NCI-H2227 treated with DMSO at 0.1 percent for 48 hours (cell line): Measurements from ENCODE around the gene RCC2.
A peak's percentile ranks its signal among the peaks of the same experiment; 100 is the strongest.
"Not testable (repeated sequence)": the region's sequence is repeated elsewhere in the genome, so short reads cannot be mapped to it uniquely, and the experiment has no call there.

Experiments
- DNase-seq: peaks from one replicate; lab custom pipeline; 2025; lab: John Stamatoyannopoulos, UW

Gene RCC2

DNA sequence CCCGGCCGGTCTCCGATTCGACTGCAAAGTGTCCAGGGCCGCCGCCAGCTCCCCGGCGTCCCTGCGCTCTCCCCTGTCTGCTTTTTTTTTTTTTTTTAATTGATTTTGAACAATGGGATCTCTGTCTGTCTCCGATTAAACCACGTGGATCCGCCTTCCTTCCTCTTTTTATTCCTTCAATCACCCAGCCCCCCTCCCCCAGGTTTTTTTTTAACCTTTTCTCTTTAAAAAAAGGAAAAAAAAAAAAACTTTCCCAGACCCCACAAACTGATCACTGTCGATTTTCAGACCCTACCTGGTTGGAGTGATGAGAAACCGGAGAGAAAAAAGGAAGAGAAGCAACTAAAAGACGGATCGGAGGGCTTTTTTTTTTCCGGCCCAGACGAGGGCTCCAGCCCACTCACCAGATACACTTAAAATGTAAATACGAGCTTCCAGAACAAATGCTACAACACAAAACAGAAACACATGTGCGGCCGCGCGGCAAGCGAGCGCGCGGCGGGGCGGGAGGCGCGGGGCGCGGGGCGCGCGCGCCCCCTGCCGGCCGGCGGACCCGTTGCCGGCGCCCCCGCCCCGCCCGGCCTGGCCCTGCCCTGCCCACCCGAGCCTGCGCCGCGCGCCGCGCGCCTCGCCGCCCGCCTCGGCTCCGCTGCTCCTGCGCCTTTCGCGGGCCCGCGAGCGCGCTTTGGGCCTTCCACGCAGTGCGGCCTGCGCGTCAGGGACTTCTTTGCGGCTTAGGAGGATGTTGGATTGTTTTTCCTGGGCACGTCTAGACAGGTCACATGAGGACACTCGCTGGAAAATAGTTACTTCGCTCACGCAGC lies at the start of gene RCC2:
TSS of gene RCC2 (minus strand) at position 428 of the 824 bp plus-strand sequence. CDS start 1,163 bp downstream, outside the sequence.
- peak; percentile 80 for DNase-seq

DNA sequence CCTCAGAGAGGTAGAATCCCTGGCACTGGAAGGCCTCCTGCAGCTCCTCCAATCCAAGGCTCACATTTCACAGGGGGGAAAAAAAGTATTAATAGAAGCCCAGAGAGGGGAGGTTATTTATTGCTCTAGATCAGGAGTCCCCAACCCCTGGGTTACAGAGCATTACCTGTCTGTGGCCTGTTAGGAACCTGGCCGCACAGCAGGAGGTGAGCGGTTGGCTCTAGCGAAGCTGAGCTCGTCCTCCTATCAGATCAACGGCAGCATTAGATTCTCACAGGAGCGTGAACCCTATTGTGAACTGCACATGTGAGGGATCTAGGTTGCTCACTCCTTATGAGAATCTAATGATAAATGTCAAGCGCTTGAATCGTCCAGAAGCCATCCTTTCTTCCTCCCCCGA lies 46.8 kb upstream of the RCC2 start:
- DNase-seq = no peak

DNA sequence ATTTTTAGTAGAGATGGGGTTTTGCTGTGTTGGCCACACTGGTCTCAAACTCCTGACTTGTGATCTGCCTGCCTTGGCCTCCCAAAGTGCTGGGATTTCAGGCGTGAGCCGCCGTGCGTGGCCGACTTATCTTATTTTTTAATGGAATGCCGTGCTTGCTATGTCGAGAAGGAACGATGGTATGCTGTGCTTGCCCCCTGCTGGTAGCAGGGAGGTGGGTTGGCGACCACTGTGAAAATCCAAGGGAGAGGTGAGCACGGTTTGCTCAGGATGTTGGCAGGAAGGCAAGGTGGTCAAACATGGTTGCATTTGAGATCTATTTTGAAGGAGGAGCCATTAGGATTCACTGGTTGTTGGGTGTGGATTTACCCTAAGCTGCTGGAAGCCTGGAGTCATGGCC lies 45.8 kb upstream of the RCC2 start:
- DNase-seq = no peak

DNA sequence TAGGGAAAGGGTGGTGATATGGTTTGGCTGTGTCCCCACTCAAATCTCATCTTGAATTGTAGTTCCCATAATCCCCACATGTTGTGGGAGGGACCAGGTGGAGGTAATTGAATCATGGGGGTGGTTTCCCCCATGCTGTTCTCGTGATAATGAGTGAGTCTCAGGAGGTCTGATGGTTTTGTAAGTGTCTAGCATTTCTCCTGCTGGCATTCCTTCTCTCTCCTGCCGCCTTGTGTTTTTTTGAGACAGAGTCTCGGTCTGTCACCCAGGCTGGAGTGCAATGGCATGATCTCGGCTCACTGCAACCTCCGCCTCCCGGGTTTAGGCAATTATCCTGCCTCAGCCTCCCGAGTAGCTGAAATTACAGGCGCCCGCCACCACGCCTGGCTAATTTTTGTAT lies 42.5 kb upstream of the RCC2 start:
- not testable (repeated sequence) for DNase-seq

DNA sequence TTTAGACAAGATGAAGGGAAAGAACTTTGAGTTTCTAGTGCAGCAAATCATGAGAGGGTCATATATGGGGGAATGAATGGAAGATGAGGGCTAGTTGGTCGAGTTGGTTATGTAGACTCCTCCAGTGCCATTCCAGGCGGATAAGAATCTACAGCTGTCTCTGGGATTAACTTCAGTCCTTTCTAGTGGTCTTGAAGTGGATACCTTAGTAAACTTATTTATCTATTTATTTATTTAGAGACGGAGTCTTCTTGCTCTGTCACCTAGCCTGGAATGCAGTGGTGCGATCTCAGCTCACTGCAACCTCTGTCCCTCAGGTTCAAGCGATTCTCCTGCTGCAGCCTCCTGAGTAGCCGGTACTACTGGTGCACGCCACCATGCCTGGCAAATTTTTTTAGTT lies 41.4 kb upstream of the RCC2 start:
- no peak for DNase-seq

DNA sequence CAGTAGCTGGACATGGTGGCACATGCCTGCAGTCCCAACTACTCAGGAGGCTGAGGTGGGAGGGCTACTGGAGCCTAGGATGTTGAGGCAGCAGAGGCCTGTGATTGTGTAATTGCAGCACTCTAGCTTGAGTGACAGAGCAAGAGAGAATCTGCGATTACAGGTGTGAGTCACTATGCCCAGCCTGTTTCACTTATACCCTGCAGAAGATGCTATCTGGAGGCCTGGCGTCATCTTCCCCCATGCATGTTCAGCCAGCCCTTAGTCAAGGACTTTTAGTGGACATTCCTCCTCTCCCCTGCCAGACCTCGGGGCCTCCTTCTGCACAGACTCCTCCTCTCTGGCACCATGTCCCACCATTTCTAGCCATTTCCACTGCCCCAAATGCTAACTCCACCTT lies 36.3 kb upstream of the RCC2 start:
- no peak for DNase-seq

DNA sequence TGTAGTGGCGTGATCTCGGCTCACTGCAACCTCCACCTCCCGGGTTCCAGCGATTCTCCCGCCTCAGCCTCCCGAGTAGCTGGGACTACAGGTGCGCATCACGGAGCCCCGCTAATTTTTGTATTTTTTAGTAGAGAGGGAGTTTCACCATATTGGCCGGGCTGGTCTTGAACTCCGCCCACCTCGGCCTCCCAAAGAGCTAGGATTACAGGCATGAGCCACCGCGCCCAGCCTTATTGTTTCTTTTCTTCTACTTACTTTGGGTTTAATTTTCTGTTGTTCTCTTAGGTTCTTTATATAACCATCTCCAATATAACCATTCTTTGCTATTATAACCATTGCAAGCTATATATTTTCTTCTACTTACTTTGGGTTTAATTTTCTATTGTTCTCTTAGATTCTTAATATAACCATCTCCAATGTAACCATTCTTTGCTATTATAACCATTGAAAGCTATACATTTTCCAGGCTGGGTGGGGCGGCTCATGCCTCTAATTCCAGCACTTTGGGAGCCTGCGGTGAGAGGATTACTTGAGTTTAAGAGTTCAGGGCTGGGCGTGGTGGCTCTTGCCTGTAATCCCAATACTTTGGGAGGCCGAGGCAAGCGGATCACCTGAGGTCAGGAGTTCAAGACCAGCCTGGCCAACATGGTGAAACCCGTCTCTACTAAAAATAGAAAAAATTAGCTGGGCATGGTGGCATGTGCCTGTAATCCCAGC lies 35.5 kb upstream of the RCC2 start:
- not testable (repeated sequence) for DNase-seq

DNA sequence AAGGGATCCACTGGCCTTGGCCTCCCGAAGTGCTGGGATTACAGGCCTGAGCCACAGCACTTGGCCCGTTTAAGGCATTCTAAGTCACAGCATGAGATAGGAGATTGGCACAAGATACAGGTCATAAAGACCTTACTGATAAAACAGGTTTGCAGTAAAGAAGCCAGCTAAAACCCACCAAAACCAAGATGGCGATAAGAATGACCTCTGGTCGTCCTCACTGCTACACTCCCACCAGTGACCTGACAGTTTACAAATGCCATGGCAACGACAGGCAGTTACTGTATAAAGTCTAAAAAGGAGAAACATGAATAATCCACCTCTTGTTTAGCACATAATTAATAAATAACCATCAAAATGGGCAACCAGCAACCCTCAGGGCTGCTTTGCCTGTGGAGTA lies 33.3 kb upstream of the RCC2 start:
- DNase-seq = no peak

DNA sequence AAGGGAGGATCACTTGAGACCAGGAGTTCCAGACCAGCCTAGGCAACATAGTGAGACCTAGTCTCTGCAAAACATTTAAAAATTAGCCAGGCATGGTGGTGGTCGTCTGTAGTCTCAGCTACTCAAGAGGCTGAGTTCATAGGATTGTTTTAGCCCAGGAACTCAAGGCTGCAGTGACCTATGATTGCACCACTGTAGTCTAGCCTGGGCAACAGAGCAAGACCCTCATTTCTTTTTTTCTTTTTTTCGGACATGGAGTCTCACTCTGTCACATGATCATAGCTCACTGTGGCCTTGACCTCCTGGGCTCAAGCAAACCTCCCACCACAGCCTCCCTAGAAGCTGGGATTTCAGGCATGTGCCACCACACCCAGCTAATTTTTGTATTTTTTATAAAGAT lies 31.9 kb upstream of the RCC2 start:
- no peak for DNase-seq

DNA sequence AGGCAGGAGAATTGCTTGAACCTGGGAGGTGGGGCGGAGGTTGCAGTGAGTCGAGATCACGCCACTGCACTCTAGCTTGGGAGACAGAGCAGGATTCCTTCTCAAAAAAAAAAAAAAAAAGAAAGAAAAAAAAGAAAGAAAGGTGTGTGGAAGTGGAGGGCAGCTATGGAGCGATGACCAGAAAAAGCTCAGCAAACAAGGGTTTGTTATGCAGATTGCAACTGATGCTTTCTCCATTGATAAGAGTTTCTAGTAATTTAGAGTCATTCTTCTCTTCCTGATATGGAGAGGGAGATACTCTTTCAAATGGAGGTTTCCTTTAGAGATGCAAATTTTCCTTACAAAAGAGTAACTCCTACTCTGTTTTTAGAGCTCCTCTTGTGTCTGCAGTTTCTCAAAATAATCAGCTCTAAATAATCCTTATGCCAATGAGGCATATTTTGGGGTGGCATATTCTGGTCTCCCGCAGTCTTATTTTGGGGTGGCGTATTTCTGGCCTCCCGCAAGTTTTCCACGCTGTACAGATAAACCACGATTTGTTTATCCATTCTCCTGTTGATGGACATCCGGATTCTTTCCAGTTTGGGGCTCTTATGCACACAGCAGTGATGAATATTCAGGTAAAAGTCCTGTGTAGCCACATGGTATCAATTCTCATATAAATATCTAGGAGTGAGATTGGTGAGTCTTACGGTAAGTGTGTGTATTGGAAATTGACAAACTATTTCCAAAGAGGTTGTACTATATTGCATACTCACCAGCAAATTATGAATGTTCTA lies 30.7 kb upstream of the RCC2 start:
- DNase-seq = no peak

DNA sequence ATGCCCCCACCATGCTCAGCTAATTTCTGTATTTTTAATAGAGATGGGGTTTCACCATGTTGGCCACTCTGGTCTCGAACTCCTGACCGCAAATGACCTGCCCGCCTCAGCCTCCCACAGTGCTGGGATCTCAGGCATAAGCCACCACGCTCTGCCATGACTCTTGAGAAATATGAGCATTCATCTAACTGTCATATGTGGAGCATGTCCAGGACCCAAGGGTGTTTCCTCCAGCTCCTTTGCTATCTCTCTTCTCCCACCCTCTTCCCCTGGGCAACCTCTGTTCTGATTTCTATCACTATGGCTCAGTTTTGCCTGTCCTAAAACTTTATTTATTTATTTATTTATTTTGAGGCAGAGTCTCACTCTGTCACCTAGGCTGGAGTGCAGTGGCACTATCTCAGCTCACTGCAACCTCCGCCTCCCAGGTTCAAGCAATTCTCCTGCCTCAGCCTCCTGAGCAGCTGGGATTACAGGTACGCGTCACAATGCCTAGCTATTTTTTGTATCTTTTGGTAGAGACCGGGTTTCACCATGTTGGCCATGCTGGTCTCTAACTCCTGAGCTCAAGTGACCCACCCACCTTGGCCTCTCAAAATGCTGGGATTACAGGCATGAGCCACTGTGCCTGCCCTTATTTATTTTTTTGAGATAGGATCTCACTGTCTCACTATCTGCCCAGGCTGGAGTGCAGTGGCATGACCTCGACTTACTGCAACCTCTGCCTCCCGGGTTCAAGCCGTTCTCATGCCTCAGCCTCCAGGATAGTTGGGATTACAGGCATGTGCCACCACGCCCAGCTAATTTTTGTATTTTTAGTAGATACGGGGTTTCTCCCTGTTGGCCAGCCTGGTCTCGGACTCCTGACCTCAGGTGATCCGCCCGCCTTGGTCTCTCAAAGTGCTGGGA lies 29.1 kb upstream of the RCC2 start:
- not testable (repeated sequence) for DNase-seq

DNA sequence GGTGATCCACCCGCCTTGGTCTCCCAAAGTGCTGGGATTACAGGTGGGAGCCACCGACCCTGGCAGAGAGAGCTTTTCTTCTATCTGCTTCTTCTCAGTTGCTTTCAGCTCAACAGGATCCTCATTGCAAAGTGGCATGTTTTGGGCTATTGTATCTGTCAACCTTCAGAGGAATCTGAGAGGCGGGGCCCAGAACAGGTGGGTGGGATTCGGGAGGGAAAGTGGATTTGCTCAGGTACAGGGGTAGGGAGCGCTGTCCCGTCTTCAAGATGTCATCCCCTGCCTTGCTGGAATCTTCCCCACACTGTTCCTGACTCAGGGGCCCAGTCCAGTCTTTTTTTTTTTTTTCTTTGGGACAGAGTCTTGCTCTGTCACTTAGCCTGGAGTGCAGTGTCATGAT lies 26.9 kb upstream of the RCC2 start:
- DNase-seq = no peak

DNA sequence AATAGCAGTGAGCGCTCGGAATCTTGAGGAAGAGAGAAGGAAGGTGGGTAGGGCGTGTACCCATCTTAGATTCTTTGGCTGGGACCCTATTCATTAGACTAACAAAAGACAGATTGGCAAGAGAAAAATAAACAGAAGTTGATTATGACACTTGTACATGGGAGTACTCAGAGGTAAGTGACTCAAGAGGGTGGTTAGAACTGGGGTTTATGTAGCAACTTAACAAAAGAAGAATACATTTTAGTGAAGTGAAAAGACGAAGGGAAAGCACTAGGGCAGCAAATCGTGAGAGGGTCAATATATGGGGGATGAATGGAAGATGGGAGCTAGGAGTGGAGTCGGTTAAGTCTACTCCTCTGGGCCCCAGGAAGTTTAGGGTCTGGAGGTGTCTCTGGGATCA lies 25.8 kb upstream of the RCC2 start:
- DNase-seq = no peak

DNA sequence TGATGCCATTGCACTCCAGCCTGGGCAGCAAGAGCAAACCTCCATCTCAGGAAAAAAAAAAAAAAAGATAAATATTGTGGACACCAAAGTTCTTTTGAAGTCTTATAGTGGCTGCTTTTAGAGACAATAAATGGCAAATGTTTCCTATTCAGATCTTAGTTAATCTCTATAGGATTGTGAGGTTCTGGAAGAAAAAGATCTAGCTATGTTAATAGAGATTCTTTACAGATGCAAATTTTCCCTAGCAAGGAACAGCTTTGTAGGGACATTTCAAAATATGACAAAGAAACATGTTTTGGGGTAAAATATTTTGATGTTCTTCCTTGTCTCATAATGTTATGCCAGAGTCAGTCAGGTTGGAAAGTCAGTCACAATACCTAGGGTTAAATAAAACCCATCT lies 24.5 kb upstream of the RCC2 start:
- DNase-seq = no peak

DNA sequence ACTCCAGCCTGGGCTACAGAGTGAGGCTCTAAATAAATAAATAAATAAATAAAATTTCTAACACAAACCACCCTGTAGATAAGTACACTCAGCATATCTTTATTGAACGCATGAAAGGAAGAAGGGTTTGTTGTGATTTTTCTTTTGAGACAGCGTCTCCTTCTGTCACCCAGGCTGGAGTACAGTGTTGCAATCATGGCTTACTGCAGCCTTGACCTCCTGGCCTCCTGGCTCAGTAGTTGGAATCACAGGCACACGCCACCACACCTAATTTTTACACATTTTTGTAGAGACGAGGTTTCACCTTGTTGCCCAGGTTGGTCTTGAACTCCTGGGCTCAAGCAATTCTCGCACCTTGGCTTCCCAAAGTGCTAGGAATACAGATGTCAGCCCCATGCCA lies 23.2 kb upstream of the RCC2 start:
- DNase-seq = no peak

DNA sequence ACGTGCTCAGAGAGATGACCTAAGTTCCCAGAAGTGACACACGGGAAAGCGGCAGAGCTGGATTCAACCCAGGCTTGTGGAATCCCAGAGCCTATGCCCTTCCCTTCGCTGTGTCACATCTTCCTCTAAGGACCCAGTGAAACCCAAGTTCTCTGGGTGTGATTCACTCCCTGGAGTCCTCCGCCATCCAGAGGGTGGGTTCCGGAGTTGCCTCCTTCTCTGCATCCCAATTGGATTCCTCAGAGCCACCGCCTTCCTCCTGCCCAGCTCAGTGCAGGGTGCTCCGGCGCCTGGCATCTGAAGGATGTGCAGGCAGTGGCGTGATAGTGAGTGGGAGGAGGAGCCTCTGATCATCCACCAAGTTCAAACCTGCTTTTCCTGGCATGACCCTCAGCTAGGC lies 20.7 kb upstream of the RCC2 start:
- no peak for DNase-seq

DNA sequence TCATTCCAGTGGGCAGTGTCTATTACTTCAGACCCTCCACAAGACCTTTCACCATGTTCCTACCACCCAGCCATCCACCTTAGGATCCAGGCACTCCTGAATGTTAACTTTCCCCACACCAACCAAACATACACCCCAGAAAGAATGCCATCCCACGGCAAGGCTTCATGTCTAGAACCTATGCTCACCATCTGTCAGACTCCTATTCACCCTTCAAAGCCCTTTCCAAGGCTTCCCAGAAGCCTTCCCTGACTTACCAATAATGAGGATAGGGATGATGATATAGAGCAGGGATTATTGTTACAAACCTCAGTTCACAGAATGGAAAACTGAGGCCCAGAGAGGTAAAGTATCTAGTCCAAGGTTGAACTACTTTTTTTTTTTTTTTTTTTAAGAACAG lies 19.3 kb upstream of the RCC2 start:
- DNase-seq = no peak

DNA sequence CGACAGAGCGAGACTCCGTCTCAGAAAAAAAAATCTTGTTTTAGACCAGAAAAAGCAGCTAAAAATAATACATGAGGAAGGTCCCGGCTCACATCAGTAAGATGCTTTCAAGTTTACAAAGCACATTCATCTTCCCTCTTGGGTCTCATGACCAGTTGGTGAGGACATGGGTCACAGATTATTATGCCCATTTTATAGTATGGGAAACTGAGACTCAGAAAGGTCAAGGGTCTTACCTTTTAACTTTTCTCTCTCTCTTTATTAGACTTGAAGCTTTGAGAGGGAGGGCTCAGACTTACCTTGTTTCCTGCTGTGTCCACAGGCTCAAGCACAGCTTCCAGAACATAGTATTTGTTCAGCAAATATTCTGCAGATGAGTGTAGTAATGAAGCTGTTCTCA lies 13.2 kb upstream of the RCC2 start:
- DNase-seq = no peak

DNA sequence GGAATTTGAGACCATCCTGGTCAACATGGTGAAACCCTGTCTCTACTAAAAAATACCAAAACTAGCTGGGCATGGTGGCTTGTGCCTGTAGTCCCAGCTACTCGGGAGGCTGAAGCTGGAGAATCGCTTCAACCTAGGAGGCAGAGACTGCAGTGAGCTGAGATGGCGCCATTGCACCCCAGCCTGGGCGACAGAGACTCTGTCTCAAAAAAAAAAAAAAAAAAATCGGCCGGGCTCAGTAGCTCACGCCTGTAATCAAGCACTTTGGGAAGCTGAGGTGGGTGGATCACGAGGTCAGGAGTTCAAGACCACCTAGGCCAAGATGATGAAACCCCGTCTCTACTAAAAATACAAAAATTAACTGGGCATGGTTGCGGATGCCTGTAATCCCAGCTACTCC lies 12.7 kb upstream of the RCC2 start:
- DNase-seq = not testable (repeated sequence)

DNA sequence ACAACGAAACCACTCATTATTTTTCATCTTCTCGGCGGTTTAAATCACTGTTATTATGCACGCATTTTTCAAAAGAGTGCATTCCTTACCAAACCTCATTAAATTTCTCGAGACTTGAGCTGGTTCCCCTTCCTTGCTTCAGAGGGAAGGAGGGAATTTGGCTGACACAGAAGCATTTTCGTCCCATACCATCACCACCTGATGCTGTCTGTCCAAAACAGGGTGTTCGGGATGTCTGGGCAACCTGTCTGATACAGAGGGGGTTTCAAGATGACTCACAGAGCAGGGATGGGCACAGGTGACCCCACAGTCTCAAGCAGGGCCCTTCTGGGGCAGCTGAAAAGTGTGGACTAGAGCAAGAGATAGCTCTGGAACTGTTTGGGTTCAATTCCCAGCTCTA lies 12.3 kb upstream of the RCC2 start:
- DNase-seq = peak; percentile 68

DNA sequence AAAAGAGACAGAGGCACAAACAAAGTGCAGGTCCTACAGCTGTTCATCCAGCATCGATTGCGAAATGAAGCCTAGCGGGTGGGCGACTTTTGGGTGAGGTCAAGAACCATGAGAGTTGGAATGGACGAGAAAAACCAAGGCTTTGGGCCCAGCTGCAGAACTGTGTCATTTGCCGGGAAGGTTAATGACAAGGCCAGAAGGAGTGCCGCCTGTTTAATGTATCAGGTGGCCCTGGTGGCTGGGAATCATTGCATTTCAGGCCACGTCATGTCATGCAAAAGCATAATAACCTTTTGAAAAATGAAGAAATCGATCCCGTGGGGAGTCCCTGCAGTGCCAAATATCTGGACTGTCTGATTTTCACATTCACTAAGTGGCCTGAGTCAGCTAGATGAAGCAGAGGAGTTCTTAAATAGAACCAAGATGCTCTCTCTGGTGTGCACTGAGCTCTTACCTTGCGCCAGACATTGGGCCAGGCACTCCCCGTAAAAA lies 8.1 kb upstream of the RCC2 start:
- DNase-seq = peak; percentile 58

DNA sequence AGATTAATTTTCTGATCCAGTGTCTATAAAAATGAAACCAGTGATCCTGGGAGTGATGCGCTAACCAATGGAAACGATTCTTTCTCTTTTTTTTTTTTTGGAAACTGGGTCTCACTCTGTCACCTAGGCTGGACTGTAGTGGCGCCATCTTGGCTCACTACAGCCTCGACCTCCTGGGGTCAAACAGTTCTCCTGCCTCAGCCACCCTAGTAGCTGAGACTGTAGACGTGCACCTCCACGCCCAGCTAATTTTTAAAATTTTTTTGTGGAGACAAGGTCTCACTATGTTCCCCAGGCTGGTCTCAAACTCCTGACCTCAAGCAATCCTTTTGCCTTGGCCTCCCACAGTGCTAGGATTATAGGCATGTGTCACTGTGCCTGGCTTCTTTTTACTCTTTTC lies 3.4 kb upstream of the RCC2 start:
- no peak for DNase-seq
